ENCODE measurements around the gene RAB3C.

The RAB3C gene

DNA sequence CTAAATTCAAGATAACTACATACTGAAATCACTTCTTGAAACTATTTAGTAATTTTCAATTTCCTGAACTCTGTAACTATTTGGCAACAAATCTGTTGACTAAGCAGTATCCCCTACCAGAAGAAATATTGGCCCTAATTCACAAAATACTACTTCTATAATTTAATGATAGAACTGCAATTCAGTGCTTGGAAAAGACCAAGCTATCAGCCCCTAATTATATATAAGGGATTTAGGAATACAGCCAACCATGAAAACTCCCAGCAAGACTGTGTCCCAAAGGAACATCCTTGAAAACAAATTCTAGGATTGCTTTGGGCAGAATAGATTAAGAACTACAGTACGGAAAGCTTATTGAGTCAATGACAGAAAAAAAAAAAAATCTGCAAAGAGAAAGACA, 169.2 kb downstream of the RAB3C start:
- Histone ChIP-seq H3K9me3 (ENCODE audit: insufficient read depth, low read depth, low read length) (no peaks in the 10 kb centered on the region), H3K9me2 (replicated peaks; ENCODE audit: low read depth, low read length) (no peaks in the 10 kb centered on the region), H3K4me1 (ENCODE audit: insufficient read depth, low read length, poor library complexity, severe bottlenecking) (no peaks in the 10 kb centered on the region), H3K4me3 (ENCODE audit: low read length, poor library complexity, severe bottlenecking) (no peak overlapping the region), H2AFZ (ENCODE audit: low read length) (no peak overlapping the region), H3F3A (ENCODE audit: low read depth) (no peaks in the 10 kb centered on the region), H3K36me3 (ENCODE audit: insufficient read depth, low read length) (no peaks in the 10 kb centered on the region), H3K4me2 (ENCODE audit: low read depth, low read length, poor library complexity, severe bottlenecking) (no peak overlapping the region), H3K79me2 (ENCODE audit: insufficient read depth, low read length) (no peaks in the 10 kb centered on the region), H3K27me3 (ENCODE audit: insufficient read depth, low read length, poor library complexity, severe bottlenecking) (no peaks in the 10 kb centered on the region), H4K20me1 (ENCODE audit: insufficient read depth, low read length, poor library complexity, severe bottlenecking) (no peaks in the 10 kb centered on the region), H3K9ac (ENCODE audit: low read depth, low read length, poor library complexity, severe bottlenecking) (no peak overlapping the region)
- TF ChIP-seq EZH2phosphoT487 (IDR thresholded peaks at IDR 0.05; ENCODE audit: borderline replicate concordance) = no peak
- TF ChIP-seq, protein P1, sequence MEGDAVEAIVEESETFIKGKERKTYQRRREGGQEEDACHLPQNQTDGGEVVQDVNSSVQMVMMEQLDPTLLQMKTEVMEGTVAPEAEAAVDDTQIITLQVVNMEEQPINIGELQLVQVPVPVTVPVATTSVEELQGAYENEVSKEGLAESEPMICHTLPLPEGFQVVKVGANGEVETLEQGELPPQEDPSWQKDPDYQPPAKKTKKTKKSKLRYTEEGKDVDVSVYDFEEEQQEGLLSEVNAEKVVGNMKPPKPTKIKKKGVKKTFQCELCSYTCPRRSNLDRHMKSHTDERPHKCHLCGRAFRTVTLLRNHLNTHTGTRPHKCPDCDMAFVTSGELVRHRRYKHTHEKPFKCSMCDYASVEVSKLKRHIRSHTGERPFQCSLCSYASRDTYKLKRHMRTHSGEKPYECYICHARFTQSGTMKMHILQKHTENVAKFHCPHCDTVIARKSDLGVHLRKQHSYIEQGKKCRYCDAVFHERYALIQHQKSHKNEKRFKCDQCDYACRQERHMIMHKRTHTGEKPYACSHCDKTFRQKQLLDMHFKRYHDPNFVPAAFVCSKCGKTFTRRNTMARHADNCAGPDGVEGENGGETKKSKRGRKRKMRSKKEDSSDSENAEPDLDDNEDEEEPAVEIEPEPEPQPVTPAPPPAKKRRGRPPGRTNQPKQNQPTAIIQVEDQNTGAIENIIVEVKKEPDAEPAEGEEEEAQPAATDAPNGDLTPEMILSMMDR (conservative IDR thresholded peaks at IDR 0.05; ENCODE audit: low read length) = no peak

DNA sequence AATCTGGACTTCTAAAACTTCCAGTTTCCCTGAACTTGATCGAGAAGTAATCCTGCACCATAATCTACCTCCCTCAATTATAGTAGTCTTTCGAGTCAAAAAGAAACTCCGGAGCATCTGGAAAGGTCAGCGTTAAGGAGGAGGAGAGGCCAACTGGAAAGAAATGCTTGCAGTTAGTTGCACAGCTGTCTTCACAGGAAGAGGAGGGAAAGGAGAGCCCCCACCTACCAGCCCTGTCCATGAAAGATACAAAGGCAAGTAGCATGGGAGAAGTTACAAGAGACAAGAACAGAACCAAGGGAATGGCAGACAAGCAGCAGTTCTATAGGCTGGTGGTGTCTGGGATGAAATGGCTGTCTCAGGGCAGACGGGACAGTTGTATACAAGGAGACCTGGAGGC, 170.6 kb downstream of the RAB3C start:
- no peaks in the 10 kb centered on the region for H3F3A ChIP-seq (ENCODE audit: low read depth)
- H3K4me2 ChIP-seq (ENCODE audit: low read depth, low read length, poor library complexity, severe bottlenecking) = no peak overlapping the region
- H3K79me2 ChIP-seq (ENCODE audit: insufficient read depth, low read length) = no peaks in the 10 kb centered on the region
- H3K4me3 ChIP-seq (ENCODE audit: low read length, poor library complexity, severe bottlenecking) = no peak overlapping the region
- H2AFZ ChIP-seq (ENCODE audit: low read length) = no peak overlapping the region
- no peaks in the 10 kb centered on the region for H3K9me2 ChIP-seq (replicated peaks; ENCODE audit: low read depth, low read length)
- H4K20me1 ChIP-seq (ENCODE audit: insufficient read depth, low read length, poor library complexity, severe bottlenecking) = no peaks in the 10 kb centered on the region
- H3K9me3 ChIP-seq (ENCODE audit: insufficient read depth, low read depth, low read length) = no peaks in the 10 kb centered on the region
- no peak overlapping the region for H3K9ac ChIP-seq (ENCODE audit: low read depth, low read length, poor library complexity, severe bottlenecking)
- no peaks in the 10 kb centered on the region for H3K36me3 ChIP-seq (ENCODE audit: insufficient read depth, low read length)
- TF ChIP-seq, protein P1 (conservative IDR thresholded peaks at IDR 0.05; ENCODE audit: low read length) = no peak
- no peak for TF ChIP-seq EZH2phosphoT487 (IDR thresholded peaks at IDR 0.05; ENCODE audit: borderline replicate concordance)
- no peaks in the 10 kb centered on the region for H3K27me3 ChIP-seq (ENCODE audit: insufficient read depth, low read length, poor library complexity, severe bottlenecking)
- H3K4me1 ChIP-seq (ENCODE audit: insufficient read depth, low read length, poor library complexity, severe bottlenecking) = no peaks in the 10 kb centered on the region

DNA sequence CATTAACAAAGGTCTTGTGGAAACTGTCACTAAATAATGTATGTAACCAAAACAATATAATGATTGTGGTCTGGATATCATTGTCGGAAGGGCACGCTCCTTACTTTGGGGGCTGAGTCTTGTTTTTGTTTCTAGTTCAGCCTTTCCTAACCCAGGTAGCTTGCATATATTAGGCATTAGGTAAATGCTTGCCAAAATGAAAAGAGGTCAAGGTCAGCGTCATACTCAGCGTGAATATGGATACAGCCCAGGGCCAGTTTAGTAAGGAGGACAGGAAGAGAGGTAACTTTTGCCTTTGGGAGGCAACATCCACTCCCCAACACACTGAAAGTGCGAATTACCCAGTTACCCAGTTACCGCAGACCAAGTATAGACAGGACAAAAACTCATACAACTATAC, 171.4 kb downstream of the RAB3C start:
- H3K9ac ChIP-seq (ENCODE audit: low read depth, low read length, poor library complexity, severe bottlenecking) = no peak overlapping the region
- H3K9me3 ChIP-seq (ENCODE audit: insufficient read depth, low read depth, low read length) = no peaks in the 10 kb centered on the region
- H3F3A ChIP-seq (ENCODE audit: low read depth) = no peaks in the 10 kb centered on the region
- H3K4me1 ChIP-seq (ENCODE audit: insufficient read depth, low read length, poor library complexity, severe bottlenecking) = no peaks in the 10 kb centered on the region
- no peak overlapping the region for H2AFZ ChIP-seq (ENCODE audit: low read length)
- no peak overlapping the region for H3K4me3 ChIP-seq (ENCODE audit: low read length, poor library complexity, severe bottlenecking)
- TF ChIP-seq, protein P1 (conservative IDR thresholded peaks at IDR 0.05; ENCODE audit: low read length) = no peak
- no peak for TF ChIP-seq EZH2phosphoT487 (IDR thresholded peaks at IDR 0.05; ENCODE audit: borderline replicate concordance)
- H3K79me2 ChIP-seq (ENCODE audit: insufficient read depth, low read length) = no peaks in the 10 kb centered on the region
- H3K9me2 ChIP-seq (replicated peaks; ENCODE audit: low read depth, low read length) = no peaks in the 10 kb centered on the region
- H3K4me2 ChIP-seq (ENCODE audit: low read depth, low read length, poor library complexity, severe bottlenecking) = no peak overlapping the region
- H3K36me3 ChIP-seq (ENCODE audit: insufficient read depth, low read length) = no peaks in the 10 kb centered on the region
- H4K20me1 ChIP-seq (ENCODE audit: insufficient read depth, low read length, poor library complexity, severe bottlenecking) = no peaks in the 10 kb centered on the region
- H3K27me3 ChIP-seq (ENCODE audit: insufficient read depth, low read length, poor library complexity, severe bottlenecking) = no peaks in the 10 kb centered on the region
